Inflammatory macrophage treated with lipopolysaccharide for 4 hours (primary cell): Measurements from ENCODE around the gene ABCB8.

Experiments used
- DNase-seq: peaks from one replicate; pipeline ENCODE4 v3.0.0-alpha.2; 2020

Gene ABCB8

DNA sequence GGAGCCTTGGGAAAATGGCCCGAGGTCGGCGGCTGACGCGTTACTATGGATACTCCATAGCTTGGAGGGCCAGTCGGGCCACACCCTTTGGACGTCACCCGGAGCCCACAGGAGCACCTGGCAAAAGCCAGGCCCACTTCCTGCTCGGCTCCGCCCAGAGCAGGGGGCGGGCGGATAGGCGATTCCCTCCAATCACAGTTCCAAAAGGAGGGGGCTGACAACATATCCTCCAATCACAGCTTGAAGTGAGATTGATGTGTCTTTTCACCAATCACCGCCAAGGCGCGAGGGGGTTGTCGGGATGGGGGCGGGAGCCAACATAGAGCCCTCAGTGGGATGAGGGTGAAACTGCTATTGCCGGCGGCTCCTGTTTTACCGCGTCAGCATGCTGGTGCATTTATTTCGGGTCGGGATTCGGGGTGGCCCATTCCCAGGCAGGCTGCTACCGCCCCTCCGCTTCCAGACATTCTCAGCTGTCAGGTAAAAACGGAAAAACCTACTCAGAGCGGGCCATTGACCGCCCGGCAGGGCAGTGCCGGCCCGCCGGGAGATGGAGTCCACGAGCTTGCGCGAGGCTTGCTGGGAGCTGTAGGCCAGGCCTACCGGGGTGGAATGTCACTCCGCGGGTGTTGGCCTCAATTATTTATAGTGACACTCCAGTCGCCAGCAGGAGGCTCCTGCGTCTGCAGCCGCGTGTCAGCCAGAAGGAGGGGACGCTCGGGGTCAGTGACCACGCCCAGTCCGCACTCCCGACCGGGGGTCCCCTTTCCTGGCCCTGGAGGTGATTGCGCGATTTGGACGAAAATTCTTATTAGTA, at the start of gene ABCB8:
Gene ABCB8, plus strand, starts transcription at position 320 of the 817 bp plus-strand sequence. Its CDS starts 66 bp downstream, at position 386.
- DNase-seq, result peak; percentile 99

DNA sequence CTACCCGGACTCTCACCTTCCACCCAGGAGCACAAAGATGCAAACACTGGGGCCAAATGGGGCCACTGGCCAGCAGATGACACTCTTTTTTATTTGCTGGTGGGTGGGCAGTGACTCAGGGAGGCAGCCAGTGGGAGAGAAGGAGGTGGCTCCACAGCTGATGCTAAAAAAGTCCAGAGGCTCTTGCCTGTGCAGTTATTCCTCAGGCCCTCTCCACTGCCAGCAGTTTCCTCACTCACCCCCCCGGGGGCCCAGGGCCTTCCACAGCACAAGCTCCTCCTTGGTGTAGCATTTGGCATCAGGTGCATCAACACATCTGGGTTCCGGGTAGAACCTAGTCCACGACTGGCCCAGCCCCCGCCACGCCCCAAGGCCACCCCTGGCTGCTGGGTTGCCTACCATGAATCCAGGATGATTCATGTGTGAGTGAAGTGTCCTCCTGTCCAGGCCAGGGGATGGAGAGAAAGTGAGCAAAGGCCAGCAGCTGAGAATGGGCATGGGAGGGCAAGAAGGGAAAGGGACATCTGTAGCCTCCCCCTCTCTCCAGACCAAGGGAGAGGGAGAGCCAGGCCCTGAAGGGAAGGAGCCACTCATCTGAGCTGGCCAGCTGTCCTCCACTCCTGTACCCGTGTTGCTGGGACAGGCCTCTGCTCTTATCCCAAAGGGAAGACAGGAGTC, 48.4 kb upstream of the ABCB8 start:
- DNase-seq, result no peak

GRCh38 chr7:150980663-150981062, 47.6 kb upstream of the ABCB8 start:
- DNase-seq, result no peak

GRCh38 chr7:150981644-150982043, 46.6 kb upstream of the ABCB8 start:
- DNase-seq, result no peak

DNA sequence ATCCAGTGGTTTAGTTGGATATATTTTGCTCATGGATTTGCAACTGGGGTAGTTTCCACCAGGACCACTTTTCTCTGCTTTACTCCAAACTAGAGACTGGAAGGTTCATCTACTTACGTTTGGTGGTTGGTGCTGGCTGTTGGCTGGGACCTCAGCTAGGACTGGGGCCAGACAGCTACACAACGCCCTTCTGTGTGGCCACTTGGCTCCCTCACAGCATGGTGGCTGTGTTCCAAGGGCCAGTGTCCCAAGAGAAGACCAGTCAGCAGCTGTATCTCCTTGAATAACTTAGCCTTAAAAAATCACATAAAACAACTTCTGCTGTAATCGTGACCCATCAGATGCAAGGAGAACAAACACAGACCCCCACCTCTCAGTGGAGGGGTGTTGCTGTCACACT, 45.9 kb upstream of the ABCB8 start:
- DNase-seq, result no peak

DNA sequence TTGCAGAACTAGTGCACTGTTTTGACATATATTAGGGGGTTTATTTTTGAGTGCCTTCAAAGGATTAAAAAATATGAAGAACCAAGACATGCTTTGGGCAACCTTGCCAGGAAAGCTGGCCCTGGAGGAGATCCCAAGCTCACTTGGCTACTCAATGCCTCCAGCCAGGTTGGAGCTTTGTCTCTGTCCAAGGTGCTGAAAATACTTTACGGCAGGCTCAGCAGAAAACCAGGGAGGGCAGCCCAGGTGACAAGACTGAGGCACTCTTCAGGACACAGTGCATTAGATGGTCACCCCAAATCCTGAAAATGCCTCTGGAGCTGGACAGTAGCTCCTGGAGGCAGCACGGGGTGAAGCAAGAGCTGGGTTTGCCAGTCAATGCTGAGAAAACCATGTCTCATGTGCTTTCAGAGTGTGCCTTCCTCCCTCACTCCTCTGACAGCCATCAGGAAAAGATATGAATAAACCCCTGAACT, 44.3 kb upstream of the ABCB8 start:
- DNase-seq, result peak; percentile 13

GRCh38 chr7:150986099-150986512, 42.1 kb upstream of the ABCB8 start:
- peak; percentile 60 for DNase-seq

- DNase-seq, result no peak
These were observed 41.7 kb upstream of the ABCB8 start for GRCh38 chr7:150986556-150986955.

- DNase-seq, result peak; percentile 21
These were observed 39.7 kb upstream of the ABCB8 start for GRCh38 chr7:150988230-150989226.

GRCh38 chr7:150989456-150989855, 38.8 kb upstream of the ABCB8 start:
- DNase-seq, result peak; percentile 33

GRCh38 chr7:150990416-150991186, 37.6 kb upstream of the ABCB8 start, which contains the start of gene NOS3:
Gene NOS3, plus strand, starts transcription at chr7:150991017. Its CDS starts 2,787 bp downstream, at chr7:150993804.
- no peak for DNase-seq

GRCh38 chr7:150992051-150992640, 36.1 kb upstream of the ABCB8 start:
- DNase-seq, result no peak

- DNase-seq, result no peak
These were observed 35.4 kb upstream of the ABCB8 start for GRCh38 chr7:150992833-150993302.

DNA sequence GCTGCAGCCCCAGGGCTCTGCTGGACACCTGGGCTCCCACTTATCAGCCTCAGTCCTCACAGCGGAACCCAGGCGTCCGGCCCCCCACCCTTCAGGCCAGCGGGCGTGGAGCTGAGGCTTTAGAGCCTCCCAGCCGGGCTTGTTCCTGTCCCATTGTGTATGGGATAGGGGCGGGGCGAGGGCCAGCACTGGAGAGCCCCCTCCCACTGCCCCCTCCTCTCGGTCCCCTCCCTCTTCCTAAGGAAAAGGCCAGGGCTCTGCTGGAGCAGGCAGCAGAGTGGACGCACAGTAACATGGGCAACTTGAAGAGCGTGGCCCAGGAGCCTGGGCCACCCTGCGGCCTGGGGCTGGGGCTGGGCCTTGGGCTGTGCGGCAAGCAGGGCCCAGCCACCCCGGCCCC, 34.7 kb upstream of the ABCB8 start:
- no peak for DNase-seq

- peak; percentile 50 for DNase-seq
These were observed 34.0 kb upstream of the ABCB8 start for GRCh38 chr7:150994141-150994837.

DNA sequence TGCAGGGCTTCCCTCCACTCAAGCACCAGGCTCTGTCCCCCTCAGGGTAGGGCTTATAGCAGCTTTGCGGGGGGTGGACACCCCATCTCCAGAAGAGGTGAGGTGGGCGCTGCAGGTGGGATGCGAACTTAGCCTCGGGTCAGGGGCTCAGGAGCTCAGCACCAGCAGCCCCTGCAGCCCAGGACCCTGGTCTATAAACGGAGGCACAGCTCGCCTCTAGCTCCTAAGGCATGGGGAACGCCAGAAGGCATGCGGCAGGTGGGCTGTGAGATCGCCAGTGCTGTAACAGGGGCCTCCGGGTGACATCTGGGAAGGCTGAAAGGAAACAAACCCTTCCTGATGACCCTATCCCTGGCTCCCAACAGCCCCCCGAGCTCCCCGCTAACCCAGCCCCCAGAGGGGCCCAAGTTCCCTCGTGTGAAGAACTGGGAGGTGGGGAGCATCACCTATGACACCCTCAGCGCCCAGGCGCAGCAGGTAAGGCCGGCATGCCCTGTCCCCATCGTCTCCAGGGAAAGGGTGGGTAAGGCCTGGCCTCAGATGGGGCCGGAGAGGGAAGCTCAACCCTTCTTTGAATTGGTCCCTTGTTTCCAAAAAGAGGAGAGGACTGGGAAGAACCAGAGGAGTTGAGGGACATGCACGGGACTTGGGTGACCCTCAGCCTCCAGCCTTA, 33.3 kb upstream of the ABCB8 start:
- DNase-seq, result no peak

DNA sequence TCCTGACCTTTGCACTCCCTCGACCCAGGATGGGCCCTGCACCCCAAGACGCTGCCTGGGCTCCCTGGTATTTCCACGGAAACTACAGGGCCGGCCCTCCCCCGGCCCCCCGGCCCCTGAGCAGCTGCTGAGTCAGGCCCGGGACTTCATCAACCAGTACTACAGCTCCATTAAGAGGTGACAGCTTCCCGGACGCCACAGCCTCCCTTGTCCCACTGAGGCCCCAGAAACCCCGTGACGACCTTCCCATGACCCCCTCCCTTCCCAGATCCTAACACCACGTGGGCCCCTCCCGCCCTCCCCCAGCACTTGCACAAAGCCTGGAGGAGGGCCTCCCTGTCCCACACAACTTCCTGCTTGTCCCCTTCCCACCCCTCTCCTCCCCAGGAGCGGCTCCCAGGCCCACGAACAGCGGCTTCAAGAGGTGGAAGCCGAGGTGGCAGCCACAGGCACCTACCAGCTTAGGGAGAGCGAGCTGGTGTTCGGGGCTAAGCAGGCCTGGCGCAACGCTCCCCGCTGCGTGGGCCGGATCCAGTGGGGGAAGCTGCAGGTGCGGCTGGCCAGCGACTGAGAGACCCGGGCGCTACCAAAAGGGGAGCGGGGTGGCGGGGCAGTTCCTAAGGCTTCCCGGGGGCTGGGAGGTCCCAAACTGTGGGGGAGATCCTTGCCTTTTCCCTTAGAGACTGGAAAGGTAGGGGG, 31.7 kb upstream of the ABCB8 start:
- DNase-seq, result no peak

- DNase-seq, result no peak
These were observed 31.2 kb upstream of the ABCB8 start for GRCh38 chr7:150997075-150997511.

DNA sequence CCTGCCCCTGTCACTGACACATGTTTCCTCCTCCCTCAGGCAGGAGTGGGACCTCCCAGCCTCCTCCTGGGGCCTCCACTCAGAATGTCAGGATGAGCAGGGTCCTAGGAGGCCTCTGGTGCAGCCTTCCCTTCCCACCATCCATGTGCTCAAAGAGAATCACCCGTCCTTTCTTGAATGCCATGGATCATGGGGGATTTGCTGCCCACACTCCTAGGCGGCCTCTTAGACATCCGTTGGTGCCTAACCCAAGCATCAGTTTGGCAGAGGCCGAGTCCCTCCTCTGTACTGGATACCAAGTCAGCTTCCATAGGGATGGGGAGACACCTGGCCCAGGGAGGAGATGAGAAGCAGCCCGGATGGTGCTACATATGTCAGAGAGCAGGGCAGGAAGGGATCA, 30.4 kb upstream of the ABCB8 start:
- DNase-seq, result no peak
